ENCODE results near the gene CEP63.

Gene CEP63

DNA sequence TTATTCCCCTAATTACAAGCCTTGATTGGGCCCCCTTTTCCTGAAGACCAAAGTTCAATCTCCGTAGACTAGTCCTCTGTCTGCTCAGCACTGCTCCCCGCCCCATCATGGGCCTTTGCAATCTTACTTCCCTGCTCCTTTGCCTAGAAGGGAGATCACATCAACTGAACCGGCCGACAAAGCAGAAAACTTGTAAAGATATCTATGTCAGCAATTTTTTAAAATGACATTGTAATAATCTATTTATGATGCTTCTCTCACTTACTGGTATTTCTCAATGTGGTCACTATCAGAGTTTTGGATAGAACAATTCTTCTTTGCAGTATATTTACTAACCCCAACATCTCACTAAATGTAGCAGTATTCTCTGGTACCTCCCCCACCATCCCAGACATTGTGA, 17.3 kb upstream of the CEP63 start:
- DNase-seq (ENCODE audit: low read depth, low spot score), result no peak

DNA sequence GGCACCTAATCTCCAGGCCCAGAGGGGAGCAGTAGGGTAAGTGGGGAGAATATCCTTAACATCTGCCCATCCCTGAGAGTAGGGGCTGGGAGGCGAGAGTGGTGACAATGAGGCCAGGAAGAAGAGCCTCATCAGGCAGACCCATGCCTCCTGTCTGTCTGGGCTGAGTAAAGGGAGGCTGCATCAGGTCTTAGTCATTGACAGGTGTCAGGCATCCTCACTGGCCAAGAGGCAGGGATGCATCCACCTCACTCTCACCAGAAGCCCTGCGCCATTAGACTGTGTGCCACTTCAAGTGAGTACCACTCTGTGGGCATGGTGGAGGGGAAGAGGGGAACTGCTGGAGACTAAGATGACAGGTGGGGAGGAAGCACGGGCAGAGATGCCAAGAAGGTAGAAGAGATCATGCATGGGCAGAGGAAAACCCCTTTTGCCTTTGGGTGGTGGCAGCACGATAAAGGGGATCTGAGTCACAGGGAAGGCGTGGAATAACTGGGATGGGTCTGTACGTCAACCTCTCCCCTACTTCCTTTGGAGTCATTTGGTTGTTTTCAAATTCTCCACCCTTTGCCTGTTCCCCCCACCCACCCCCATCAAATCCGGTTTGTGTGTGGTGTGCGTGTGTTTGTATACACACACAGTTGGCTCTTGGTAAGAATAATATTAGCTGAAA, 14.2 kb upstream of the CEP63 start:
- DNase-seq (ENCODE audit: low read depth, low spot score), result no peak

DNA sequence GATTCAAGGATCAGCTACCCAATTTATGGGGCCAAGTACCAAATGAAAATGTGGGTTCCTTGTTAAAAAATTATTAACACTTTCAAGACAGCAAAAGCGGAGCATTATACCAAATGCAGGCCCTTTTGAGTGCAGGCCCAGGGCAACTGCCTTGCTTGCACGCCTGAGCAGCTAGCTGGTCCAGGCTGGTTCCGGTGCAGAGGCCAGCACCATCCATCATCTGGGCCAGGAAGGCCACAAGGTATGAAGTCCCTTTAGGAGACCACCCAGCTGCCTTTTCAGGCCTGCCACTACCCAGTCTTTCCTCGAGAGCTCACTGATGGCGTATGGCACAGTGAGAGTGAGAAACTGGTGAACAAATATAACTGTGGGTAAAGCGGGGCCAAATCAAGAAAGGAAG, 13.0 kb upstream of the CEP63 start:
- DNase-seq (ENCODE audit: low read depth, low spot score), result no peak

DNA sequence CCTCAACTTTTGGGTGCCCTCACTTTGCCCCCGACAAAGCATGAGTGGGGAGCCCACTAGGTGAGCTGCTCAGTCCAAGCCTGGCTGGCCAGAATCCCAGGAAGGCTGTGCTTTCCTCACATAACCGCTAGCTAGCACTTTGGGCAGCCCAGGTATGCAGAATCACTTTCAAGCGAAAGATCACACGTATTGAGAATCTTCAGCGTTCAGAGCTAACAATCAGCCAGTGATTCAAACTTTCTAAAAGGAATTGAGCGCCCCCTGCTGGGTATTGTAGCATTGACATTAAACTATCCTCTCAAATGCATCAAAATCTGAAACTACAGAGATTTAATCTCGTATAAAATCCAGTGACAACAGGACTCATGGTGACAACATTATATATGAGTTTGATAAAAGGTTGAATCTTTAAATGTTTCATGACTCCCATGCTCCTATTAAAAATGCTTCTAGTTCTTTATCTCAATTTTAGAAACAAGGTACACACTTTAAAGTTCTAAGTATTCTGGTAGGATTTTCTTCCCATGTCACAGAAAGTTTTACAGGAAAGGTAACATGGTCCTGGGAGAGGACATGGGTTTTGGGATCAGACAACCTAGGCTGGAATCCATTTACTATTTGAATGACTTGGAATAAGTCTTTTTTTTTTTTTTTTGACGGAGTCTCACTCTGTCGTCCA, 11.8 kb upstream of the CEP63 start:
- DNase-seq (ENCODE audit: low read depth, low spot score), result peak; percentile 75

DNA sequence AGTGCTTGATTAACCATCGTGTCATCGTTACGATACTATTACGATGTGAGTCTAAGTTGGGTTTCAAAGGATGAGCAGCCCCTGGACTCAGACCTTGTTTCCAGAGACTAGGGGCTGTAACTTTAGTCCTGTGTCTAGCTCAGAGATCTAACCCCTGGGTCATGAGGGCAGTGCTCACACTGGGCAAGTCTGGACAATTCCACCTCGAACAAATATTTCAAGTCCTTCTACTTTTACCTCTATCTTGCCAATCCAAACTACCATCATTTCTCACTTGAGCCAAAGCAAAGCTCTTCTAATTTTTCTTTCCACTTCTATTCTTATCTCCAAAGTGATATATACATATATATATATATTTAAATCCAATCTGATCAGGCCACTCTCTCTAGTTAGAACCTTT, 10.9 kb upstream of the CEP63 start:
- DNase-seq (ENCODE audit: low read depth, low spot score), result no peak

DNA sequence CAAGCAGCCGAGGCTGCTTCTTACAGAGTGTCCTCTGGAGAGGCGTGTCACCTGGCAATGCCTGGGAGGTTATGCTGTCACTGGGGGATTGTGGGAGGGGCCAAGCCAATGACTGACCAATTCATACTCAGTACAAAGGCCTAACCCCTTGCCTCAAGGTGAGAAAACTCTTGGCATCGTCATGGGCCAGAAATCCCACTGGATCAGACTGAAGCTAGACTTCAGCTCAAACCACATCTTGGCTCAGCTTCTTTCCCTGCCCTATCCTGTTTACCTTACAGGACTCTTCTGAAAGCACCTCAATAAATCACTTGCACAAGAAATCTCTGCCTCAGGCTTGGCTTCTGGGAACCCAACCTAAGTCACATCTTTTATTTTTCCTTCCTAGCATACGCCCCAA, 9.6 kb upstream of the CEP63 start:
- no peak for DNase-seq (ENCODE audit: low read depth, low spot score)

DNA sequence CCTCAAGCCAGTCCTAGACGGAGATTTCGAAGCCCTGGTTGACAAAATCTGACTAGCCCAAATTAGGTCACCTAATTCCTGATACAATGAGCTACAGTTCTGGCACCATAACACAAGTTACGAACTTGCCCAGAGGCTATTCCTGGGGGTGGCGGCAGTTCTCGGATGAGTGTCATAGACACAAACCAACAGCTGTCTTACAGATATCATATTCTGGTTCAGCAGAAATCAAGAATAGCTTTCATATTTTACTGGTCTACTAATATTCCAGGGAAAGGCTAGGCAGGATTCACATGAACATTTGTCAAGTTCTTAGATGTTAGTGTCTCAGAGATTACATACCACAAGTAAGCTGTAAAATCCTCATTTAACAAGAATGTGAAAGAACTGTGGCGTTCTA, 8.9 kb upstream of the CEP63 start:
- DNase-seq (ENCODE audit: low read depth, low spot score), result no peak

DNA sequence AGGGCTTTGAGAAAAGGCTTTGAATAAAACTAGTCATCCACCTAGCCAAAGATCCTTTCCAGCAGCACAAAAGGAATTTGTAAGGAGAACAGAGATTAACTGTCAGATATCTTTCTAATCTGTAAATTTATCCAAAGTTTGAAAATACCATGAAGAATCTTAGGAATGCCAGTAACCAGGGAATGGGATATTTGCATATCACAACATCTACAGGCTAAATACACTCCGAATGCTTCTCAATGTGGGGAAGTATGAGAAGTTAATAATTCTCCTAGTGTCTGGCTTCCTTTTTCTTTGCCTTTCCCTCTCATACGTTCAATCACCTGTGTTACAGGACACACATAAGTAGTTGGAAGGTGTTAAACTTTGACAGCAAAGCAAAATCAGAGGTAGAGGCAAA, 7.9 kb upstream of the CEP63 start:
- no peak for DNase-seq (ENCODE audit: low read depth, low spot score)

DNA sequence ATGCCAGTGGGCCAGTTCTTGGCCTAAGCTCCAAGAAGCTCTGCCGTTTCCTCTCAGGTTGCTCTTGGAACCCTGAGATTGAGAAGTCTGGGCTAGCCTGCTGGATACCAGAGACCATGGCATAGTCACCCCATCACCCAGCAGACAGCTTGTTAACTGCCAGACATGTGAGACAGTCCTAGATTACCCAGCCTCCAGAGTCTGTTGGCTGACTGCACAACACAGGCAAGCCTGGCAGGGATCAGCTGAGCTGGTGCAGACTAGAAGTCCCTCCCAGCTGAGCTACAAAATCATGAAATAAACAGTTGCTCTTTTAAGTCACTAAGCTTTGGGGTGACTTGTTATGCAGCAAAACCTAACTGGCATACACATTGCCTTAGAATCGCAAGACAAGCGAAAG, 5.3 kb upstream of the CEP63 start:
- no peak for DNase-seq (ENCODE audit: low read depth, low spot score)

DNA sequence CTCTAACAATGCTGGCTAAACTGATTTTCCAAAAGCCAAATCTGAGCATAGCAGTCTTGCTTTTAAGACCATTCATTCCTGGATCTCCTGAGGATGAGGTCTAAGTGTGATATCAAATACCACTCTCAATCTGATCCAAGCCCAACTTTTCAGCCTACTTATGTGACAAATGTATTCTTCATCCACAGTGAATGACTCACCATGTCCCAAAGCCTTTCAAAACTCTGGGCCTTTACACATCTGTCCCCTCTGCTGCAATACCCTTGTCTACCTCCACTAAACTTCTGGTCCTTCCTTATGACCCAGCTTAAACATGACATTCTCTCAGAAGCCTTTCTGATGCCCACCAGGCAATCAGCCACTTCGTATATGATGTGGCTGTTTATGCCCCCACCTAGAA, 4.7 kb upstream of the CEP63 start:
- no peak for DNase-seq (ENCODE audit: low read depth, low spot score)

DNA sequence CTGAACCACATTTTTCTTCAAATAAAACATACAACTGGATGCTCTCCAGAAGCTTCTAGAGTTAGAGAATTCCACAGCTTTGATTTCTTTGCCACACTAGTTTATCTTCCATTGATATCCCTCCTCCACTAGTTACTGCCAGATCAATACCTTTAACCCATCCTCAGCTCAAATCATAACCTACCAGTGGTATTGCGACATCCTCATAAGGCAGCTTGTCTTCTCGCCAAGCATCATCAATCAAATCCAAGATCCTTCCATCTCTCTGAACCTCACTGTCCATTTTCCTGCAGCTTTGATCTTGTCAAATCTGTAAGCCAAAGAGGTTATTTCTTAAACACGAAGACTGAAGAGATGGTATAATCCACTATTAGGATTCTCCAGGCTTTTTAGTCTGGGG, 3.2 kb upstream of the CEP63 start:
- DNase-seq (ENCODE audit: low read depth, low spot score), result no peak

DNA sequence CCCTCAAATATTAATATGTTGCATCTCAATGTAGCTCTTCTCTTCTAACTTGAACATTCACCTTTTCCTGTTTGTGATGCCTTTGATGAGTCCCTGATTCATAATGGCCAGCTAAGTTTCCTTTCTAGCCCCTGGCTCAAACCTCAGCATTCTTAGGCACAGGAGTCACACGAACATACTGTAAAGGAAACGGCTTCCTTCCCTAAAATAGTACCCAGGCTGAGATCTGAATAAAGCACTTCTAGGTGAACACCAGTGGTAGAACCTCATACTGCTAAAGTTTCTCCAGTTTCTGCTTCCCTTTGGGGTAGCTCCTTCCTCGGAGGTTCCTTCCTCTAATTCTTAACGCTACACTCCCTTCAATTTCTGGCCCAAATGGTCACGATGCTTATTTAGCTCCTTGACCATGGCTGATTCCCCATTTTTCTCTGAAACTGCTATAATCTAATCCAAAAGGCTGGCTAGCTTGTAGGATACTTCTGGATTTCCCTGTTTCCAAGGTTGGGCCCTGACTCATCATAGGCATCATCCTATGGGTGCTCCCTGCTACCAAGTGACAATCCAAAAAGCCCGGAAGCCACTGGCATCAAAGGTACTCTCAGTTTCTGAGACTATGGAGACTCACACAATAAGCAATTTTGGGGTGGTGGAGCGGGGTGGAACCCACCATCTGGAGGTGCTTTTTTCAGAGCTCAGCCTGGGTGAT, 2.5 kb upstream of the CEP63 start:
- DNase-seq (ENCODE audit: low read depth, low spot score), result no peak

DNA sequence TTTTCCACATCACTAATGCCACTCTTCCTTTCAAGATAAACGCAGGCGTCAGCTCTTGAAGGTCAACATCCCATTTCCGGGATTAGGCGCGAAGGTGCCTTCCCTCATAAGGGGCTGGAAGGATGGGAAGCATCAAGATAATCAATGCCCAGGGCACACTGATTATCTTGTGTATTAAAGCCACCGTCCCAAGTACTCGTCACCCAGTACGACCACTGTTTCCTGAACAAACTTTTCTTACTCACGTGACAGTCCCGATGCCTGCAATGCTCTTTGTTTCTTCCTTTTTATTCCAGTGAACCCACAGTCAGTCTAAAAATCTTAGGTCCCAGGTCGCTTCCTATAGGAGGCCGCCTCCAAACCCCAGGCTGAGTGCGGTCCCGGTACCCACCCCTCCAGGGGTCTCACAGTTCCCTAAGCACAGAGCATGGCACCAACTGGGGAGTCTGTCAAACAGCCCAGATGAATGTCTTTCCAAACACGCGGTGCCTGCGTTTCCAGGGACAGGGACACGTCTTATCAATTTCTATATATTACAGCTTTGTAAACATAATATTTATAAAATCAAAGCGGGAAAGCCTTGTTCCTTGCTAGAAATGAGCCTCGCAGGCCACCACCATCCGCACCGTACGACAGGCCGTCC, 661 bp upstream of the CEP63 start:
- DNase-seq (ENCODE audit: low read depth, low spot score), result no peak

DNA sequence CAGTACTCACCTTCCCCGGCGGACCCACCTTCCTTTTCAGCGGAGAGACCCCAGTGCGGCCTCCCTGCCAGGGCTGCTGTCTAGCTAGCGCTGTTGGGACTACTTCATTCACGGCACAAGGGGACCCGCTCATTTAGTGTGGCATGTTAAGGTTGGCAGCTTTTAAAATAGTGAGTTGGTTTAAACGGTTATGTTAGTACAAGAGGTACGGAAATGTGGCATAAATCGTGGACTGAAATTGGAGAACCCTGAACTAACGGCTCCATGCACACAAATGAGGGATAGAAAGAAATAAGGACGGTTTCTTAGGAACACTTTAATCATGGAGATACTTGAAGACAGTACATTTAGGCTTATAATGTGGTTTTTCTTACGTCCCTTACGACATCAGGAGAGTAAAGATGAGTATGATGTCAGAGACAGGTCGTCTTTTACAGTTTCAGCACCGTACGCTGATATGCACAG, 752 bp downstream of the CEP63 start:
- no peak for DNase-seq (ENCODE audit: low read depth, low spot score)

DNA sequence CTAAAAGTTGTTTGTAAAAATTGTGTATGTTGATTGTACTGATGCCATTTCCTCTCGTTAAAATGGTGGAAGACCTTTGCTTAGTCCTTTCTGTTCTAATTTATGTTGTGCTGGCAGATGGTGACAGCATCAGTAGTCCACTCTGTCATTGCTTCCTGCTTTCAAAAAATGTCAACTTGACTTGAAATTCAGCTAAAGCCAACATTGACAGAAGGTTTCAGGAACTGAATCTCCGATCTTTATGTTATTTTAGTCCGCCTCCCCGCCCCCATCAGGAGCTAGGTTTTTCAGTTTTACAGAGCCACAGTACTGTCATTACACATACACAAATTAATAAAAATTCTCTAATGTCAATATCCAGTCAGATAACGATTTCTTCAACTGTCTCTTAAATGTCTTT, 1.5 kb downstream of the CEP63 start:
- DNase-seq (ENCODE audit: low read depth, low spot score), result no peak

DNA sequence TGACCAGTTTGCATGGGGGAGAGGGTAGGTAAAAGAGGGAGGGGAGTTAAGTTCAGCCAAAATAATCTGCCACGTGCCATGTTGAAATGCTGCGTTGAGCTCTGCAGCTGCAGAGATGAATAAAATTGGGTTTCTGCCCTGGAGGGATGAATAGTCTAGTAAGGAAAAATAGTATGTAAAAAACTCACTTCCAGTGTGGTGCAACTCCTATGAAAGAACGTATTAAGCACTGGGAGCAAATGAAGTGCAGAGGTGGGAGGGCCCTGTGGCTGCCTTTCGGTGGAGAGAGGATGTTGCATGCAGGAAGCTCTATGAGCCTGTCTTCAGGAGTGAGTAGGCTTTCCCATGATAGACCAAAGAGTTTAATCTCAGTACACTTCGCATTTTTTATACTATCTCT, 8.6 kb downstream of the CEP63 start:
- DNase-seq (ENCODE audit: low read depth, low spot score), result no peak

DNA sequence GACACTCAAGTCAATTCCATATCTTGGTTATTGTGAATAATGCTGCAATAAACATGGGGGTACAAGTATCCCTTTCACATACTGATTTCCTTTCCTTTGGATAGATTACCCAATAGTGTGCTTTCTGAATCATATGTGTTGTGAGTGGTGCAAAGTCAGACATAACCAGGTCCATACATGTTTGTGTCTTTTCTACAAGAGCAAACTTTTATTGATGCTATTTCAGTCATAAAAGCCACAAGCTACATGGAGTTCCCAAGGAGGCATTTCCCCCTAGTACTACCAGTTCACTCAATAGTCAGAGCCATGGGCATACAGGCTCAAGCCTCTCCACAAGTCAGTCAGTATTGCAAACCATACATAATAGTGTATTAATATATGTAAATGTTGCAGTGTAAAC, 10.1 kb downstream of the CEP63 start:
- no peak for DNase-seq (ENCODE audit: low read depth, low spot score)

DNA sequence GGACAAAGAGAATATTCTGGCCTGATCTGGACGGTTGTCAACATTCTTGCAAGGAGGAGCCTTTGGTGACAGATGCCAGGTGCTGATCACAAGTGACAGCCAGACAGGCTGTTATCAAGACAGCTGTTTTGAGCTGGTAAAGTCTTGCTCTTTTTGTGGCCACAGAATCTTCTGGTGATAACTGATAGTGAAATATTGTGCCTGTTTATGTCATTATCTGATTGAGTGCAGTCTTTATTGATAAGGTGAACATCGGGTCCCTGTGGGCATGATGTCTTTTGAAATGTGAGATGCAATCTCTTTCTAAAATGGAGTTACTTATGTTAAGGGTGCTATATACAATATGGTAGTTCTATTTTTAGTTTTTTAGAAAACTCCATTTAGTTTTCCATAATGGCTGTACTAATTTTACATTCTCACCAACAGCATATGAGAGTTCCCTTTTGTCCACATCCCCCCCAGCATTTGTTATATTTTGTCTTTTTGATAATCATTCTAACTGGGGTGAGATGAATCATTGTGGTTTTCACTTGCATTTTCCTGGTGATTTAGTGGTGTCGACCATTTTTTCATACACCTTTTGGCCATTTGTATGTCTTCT, 10.7 kb downstream of the CEP63 start:
- no peak for DNase-seq (ENCODE audit: low read depth, low spot score)

DNA sequence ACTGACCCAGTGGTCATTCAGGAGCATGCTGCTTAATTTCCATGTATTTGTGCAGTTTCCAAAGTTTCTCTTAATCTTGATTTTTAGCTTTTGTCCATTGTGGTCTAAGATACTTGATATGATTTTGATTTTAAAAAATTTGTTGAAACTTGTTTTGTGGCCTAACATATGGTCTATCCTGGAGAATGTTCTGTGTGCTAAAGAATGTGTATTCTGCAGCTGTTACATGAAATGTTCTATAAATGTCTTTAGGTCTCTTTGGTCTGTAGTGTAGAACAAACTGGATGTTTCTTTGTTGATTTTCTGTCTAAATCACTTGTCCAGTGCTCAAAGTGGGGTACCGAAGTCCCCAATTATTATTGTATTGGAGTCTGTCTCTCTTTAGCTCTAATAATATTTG, 17.4 kb downstream of the CEP63 start:
- DNase-seq (ENCODE audit: low read depth, low spot score), result no peak

DNA sequence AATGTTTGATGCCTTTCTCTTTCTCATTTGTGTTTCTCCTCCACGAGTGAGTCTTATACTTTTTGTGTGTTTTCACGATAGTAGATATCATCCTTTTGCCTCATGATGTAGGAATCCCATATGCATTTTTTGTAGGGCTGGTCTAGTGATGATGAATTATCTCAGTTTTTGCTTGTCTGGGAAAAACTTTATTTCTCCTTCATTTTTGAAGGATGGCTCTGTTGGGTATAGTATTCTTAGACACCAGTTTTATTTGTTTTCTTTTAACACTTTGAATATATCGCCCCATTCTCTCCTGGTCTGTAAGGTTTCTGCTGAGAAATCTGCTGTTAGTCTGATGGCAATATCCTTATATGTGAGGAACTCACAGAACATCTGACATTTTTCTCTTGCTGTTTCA, 18.3 kb downstream of the CEP63 start:
- DNase-seq (ENCODE audit: low read depth, low spot score), result no peak

DNA sequence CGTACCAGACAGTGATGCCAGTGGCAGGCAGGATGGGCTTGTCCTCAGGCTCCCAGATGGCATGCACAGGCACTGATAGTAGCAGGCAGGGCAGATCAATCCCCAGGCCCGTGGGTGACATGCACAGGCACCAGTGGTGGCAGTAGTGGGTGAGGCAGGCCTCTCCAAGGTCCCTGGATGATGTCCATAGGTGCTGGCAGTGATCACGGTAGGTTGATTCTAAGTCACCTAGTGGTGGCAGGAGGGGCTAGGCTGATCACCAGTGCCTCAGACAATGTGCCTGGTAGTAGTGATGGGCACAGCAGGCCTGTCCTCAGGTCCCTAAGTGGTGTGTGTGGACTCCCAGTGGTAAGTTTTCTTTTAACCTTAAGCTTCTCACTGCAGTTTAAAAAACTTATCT, 19.6 kb downstream of the CEP63 start:
- no peak for DNase-seq (ENCODE audit: low read depth, low spot score)

DNA sequence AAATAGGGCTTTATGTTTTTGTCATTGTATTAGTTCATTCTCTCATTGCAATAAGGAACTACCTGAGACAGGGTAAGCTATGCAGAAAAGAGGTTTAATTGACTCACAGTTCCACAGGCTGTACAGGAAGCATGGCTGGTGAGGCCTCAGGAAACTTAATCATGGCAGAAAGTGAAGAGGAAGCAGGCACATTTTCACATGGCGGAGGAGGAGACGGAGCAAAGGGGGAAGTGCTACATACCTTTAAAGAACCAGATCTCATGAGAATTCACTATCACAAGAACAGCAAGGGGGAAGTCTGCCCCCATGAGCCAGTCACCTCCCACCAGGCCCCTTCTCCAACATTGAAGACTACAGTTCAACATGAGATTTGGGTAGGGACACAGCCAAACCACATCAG, 25.6 kb downstream of the CEP63 start:
- no peak for DNase-seq (ENCODE audit: low read depth, low spot score)
